Lung microvascular endothelial cell (primary cell): ENCODE results near the gene EOMES. TPM values are rescaled to one million over a fixed set of nuclear protein-coding genes. Genes with fewer than 3 reads are reported as not detected.

Experiments used
- DNase-seq, 2 donors: peaks; one replicate each; pipeline versions ENCODE4 v3.0.0 to v3.0.0-alpha.2; 2010; ENCODE audit warnings: low read depth in 2 of 2
- total RNA-seq: library from RNA; depleted of rRNA; stranded (reverse); fragments of >200 nt; gene quantifications from 2 replicates; pipeline ENCODE4 v1.2.1, GENCODE V29; 2014

The EOMES gene
- total RNA-seq, 1 donor from 2014 or later = not detected

DNA sequence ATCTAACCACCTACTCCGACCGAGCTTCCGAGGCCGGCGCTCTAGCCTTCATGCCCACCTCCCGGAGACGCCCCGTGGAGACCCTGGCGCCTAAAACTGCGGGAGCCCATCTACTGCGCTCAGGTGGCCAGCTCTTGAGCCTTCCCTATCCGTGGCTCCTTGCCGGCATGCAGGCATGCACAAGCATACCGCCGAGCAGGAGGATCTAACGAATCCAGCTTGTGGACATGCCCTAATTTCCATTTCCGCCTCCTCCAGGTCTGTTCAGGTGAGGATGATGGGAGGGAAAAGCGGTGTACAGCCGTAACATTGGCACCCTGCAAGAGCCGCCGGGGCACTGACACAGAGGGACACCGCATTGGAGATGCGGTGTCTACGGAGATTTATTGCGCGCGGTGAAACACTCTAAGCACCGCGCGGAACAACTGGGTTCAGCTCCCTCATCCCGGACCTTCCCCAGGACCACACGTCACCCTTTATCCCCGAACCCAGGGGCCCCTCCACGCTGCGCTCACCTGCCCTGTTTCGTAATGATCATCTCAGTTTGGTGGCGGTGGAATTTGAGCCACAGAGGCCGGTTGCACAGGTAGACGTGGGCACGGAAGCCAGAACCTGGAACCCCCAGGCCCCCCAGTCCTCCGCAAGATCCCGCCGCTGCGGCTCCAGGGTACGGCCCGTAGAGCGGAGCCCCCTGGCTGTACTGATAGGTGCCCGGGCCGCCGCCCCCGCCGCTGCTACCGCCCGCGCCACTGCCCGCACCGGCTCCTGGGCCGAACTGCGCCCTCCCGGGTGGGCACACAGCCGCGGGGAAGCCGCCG, 1.0 kb downstream of the EOMES start:
- DNase-seq = no peak

DNA sequence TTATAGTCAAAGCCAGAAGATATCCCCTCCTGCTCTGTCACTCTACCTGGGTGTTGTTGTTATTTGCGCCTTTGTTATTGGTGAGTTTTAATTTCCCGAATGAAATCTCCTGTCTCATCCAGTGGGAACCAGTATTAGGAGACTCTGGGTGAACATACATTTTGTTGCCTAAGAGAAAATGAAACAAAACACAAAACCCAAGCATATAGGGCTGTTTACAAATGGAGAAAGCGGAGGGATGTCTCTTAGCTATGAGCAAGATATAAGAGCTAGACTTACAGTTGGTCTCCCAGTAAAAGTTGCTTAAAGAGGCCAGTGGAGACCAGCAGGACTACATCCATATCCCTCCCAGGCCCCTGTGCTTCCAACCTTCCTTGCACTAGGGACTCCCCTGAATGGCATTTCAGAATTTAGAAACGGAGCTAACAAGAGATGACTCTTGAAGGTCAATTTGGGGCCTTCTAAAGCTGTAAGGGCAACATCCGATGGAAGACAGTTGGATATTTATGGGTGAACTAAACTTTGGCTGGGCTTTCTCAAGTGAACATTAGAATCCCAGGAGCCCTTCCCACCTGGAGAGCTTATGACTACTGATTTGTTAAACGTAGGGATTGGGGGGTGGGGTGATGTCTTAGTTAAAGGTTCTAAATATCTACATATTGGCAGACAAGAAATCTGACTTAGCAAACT, 2.7 kb downstream of the EOMES start:
- DNase-seq = no peak

DNA sequence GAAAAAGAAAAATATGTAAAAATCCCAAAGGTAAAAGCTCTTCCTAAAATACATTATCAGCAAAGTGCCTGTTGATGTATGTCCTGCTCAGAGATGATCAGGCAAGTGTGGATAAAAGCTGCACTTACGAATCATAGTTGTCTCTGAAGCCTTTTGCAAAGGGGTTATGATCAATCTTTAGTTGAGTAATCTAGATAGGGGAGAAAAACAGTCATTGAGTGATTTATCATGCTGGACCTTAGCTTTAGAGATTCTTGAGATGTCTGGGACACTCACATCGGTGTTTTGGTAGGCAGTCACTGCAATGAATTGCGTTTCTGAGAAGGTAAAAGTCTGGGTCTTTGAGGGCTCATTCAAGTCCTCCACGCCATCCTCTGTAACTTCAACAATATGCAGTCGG, 3.7 kb downstream of the EOMES start:
- DNase-seq = no peak

DNA sequence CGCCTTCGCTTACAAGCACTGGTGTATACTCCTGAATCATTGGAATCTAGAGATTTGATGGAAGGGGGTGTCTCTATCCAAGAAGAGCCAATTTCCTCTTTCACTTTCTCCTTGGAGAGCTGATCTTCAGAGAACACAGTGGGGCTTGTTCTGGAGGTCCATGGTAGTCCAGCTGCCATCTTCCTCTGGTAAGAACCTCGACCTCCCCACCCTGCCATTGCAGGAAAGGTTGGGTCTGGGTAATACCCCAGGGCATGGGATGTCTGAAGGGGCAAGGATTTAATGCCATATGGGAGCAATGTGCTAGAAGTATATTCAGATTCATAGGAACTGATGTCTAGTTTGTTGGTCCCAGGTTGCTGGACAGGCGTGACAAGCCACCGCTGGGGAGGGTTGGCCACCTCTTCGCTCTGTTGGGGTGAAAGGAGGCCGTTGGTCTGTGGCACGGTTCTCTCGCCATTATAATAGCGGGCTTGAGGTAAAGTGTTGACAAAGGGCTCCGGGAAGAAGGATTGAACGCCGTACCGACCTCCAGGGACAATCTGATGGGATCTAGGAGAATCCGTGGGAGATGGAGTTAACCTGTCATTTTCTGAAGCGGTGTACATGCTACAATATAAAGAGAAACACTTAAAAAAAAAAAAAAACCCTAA, 4.8 kb downstream of the EOMES start:
- DNase-seq = no peak

DNA sequence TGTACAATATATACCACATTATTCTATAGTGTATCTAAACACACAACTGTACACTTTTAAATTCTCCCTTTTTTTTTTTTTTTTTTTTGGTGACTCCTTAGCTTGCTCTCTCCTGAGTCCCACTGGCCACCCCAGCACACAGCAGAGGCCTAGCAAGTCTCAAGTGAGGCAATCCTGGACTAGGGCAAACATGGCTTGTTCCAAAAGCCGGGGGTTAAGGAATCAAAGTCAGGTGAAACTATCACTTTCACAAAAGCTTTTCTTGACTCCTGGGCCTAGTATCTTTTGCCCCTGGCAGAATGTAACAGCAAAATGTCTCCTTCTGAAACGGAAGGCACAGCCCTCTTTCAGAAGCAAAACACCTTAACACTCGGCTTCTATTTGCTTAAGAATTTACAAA, 5.8 kb downstream of the EOMES start:
- DNase-seq = no peak

DNA sequence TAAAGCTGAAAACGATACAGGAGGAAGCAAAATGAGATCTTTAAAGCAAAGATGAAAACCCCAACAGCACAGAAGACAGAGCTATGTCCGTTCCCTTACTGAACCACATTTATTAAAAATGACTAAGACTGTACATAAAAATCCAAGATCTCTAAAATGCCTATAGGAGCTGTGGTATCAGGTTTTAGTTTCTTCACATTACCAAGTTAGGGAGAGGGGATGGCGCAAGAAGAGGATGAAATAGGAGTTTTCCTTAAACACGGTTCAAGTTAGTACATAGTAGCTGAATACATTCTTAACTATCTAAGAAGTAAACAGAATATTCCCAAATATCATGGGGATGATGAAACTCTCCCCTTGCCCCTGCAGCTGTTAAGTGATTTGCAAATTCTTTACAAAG, 6.3 kb downstream of the EOMES start:
- DNase-seq = no peak

DNA sequence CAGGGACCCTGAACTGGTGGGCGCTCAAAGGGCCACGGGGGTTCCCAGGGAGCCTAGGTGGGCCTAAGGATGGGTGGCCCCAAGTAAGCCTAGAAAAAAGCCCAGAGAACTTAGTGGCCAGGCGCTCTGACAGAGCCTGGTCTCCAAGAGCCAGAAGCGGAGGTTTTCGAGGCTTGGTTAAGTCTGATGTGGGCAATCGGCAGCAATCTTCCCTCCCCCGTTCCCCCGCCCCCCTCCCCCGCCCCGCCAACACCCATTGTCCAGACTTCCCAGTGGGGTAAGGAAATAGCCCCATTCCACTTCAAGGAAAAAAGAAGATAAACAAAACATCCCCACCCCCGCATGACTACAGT, 6.7 kb downstream of the EOMES start:
- no peak for DNase-seq

DNA sequence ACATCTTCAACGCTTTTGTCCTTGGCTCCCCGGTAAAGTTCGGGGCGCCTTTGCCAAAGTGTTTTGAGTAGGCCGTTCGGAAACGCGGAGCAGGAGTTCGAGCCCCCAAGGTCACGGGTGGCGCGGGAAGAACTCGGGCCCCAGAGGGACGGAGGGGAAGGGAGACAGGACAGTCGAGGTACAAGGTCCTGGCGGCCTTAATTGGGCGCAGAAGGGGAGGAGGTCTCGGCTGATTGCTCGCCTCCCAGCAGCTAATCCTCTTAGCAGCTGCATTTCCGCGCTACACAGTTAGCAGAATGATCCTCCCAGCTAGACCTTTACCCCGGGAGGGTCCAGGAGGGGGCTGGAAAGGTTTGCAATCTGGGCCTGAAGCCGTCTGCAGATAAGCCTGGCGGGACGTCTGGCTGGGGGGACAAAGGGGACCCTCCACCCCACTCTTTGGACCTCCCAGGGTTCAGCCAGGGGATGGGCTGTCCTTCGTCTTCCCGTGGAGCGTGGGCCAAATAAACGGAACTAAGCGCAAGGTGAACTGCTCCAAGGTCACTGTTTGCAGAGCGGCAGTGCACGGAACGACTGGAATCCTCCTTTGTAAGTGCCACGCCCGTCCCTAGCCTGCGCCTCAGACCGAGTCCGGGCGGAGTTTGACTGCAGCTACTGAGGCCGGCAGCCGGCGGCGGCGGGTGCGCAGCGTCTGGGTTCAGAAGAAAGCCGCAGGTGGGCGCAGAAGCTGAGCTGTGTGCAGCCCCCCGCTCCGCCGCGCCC, 7.2 kb downstream of the EOMES start:
- no peak for DNase-seq

DNA sequence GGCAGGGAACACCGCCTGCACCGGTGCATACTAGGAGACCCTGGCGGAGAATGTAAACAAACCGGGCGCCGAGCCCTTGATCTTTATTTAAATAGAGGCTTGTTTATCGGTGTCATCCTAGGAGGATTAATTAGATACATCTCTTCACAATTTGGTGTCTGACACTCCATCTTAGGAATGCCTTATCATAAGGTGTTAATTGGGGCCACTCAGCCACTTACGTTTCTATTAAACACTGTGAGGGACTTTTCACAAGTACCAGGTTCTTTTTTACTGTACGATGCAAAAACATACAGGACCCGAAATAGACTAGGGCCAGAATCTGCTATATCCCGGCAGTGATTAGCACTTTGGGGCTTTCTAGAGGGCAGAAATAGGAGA, 8.0 kb downstream of the EOMES start:
- no peak for DNase-seq

DNA sequence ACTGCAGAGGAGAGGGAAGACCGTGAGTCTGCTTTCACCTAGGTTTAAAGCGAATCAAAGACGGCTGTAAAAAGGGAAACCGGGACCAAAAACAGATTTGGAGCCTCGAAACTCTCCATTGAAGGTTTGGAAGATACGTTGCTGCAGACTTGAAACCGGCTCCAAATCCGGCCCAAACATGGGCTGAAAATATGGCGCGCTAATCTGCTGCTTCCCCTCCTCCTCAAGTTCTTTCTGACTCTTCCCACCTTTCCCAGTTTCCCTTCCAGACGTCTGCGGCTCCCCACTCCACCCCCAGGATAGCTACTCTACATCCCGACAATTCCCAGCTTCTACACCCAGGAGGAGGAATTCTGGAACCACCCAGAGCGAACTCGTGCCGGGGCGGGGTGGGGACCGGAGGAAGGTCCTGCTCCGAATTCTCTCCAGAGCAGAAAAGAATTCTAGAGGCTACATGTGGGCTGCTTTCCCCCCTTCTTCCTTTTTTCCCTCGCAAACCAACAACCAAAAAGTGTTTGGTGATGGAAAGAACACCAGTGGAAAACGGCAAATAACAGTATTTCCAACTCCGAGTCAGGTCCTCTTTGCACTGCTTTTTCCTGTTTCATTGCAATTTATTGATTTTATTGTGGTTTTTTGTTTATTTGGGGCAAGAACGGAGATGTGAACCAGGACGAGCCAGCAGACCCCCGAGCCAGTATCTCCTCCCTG, 8.5 kb downstream of the EOMES start:
- DNase-seq = no peak

DNA sequence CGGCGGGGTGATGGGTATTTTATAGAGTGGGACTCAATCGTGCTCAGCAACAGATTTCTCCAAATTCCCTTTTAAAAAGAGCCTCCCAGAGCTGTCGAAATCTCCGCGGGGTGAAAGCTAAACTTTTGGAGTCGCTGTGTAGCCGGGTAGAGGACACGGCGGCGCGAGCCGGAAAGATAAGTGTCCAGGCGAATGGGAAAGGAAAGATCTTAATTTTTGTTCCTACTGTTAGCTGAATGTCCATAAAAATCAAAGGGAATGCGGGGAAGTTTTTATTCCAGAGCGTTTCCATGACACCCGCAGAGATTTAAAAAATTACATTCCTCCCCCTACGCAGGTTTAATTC, 9.1 kb downstream of the EOMES start:
- DNase-seq = no peak

DNA sequence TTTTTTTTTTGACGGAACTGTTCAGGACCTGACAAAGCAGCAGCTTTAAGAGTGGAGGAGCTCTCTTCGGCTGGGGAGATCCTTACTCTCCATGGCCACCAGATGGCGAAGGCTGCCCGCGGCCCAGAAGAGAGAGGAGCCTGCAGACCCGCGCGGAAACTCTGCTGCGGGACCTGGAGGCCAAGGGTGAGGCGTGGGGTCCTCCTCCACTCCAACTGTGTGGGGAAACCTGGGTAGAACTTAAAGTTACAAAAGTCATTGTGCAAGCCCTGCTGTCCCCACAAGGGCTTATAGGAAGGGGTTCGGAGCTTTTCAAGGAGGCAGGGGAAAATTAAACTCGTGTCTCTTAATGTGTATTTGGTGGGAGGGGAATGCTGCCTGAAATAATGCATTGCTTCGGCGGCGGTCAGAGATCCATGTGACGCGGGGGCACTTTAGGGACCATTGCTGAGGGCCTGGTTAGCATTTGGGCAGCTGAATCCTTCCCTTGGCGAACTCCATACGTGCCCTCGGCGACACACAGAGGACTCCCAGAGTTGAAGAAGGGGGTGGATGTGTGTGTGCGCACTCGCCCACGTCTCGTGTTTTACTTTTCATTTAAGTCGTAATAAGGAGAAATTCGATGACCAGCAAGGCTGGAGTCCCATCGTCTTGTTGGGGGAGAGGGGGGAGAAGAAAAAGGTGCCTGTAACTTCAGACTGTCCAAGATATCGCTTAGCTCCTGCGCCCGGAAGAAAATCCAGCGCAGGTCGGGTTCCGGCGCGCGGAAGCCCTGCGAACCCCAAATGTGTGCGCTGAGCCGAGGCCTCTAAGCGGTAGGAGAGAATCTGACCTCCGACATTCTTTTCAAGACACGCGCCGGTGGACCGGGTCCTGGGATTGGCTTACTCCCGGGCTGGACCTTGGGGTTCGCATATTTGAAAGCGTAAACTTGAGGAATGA, 9.7 kb downstream of the EOMES start:
- peak; percentile 81 to 86 for DNase-seq

DNA sequence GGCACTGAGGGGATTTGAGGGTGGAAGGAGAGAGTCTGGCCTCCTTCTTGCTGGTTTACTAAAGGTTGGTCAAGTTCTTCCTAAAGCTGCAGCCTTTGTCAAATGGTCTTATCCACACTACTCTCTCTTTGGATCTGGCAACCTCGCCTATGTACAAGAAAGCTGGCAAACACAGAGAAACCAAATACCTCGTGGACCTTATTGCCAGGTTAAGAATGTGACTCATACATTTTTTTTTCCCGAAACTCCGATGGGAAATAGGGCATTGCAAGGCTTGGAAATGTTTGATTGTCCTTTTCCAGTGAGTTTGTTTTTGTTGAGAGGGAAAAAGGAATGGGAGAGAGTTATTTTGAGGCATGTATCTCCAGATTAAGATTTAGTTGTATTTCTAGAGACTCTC, 13.9 kb downstream of the EOMES start:
- no peak for DNase-seq

DNA sequence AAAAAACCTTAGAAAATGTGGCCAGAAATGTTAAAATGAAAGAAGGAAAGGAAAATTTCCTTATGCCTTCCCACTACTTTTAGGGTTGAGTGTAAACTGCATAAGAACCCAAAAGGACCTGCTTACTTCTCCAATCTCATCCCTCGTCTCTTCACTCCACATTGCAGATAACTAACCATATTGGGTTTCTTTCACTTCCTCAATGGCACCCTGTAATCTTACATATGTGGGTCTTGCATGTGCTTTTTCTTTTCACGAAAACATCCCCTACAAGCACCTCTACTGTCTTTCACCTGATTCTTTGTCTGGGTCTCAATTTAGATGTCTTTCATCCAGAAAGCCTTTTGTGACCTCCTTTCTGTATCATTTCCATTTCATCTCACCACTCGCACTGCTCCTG, 23.1 kb downstream of the EOMES start:
- DNase-seq = no peak

DNA sequence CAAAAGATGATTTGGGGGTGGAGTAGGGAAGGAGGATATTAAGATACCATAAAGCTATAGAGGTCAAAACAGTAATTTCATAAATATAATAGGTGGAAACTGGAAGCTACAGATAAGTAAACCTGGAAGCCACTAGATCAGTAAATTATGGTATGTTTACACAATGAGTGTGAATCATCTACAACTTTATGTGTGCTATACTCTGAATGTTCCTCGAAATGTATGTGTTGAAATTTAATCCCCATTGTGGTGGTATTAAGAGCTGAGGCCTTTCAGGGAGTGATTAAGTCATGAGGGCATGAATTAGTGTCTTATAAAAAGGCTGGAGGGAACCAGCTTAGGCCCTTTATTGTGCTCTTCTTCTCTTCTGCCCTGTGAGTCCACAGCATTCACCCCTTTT, 25.2 kb downstream of the EOMES start:
- no peak for DNase-seq

DNA sequence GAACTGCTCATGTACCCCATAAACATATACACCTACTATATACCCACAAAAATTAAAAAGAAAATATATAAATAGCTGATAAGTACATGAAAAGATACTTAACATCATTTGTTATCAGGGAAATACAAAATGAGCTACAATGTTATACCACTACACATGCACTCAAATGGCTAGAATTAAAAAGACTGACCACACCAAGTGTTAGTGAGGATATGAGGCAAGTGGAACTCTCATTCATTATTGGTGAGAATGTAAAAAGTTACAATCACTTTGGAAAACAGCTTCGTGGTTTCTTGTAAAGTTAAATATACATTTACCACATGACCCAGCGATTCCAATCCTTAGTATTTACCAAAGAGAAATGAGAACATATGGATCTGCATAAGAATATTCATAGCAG, 26.5 kb downstream of the EOMES start:
- no peak for DNase-seq

DNA sequence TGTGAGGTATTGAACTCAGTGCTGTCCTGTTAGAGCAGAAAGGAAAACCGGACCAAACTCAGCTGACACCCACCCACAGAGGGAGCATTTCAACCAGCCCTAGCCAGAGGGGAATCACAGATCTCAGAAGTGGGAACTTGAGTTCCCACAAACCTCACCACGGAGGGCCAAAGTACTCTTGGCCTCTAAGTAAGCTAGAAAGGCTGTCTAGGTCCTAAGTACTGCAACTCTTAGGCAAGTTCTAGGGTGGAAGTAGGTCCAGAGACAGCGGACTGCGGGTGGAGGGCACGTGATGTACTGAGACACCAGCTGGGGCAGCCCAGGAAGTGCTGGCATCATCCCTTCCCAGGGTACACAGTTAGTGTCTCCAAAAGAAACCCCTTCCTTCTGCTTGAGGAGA, 34.1 kb downstream of the EOMES start:
- no peak for DNase-seq

DNA sequence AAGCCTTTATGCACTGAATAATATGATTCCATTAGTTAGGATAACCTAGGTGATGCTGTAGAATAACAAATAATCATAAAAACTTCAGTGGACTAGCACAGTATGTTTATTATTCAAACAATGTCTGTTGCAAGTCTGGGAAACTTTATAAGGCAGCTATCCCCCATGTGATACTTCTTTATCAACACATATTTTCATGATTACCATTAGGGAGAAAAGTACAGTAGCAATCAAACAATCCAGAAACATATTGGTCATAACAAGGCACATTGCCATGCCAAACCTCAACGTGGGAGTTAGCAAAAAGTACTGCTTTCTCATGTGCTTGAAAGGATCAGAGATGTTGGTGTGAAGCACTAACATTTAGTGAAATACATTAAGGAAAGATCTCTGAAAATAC, 35.5 kb downstream of the EOMES start:
- no peak for DNase-seq

DNA sequence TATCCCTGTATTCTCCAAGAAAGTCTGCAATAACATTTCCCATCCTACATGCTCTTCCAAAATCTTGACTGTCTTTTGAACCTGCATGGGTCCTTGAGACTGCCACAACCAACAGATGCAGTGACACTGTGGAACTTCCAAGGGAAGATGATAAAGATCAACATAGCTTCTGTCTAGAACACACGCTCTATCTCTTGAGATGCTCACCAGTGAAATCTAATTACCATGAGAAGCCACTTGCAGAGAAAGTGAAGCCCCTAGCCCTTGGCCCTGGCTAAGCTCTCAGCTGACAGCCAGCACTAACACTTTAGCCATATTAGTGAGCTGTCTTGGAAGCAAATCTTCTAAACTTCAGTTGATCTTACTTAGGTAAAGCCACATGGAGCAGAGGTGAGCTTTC, 36.6 kb downstream of the EOMES start:
- DNase-seq = no peak

DNA sequence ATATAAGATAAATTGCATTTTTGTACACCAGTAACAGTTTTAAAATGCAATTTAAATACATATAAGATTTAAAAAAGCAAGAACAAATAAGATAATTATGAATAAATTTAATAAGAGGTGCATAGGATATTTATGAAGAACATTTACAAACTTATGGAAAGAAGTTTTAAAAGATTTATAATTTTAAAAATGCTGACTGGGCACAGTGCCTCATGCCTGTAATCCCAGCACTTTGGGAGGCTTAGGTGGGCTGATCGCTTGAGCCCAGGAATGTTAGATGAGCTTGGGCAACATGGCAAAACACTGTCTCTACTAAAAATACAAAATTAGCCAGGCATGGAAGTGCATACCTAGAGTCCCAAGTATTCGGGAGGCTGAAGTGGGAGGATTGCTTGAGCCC, 37.8 kb downstream of the EOMES start:
- DNase-seq = no peak
